Natural killer cell treated with Interleukin-12 subunit alpha and Interleukin-12 subunit beta and Interleukin-15 and Interleukin-18, amount 100 ng/mL, for 72 hours (primary cell): ENCODE results near the gene SH3BP1. TPM values are rescaled to one million over a fixed set of nuclear protein-coding genes. Genes with fewer than 3 reads are reported as not detected.
"Not testable (repeated sequence)": the region's sequence is repeated elsewhere in the genome, so short reads cannot be mapped to it uniquely, and the experiment has no call there.

Experiments used
- ATAC-seq, 2 donors: fragments of 150-1000 bp; cut with Tn5 transposase in 1 of 2; sonication (Bioruptor Pico), chemical (Tn5 transposase) in 1 of 2; 2 replicates each; pipeline ENCODE4 v1.10.0; 2021
- DNase-seq: peaks from one replicate; pipeline ENCODE4 v3.0.0; 2022; ENCODE audit warnings: low spot score
- H3K27ac Mint-ChIP-seq, 2 donors: 1 replicate in 1 of 2; 2 replicates in 1 of 2; pipeline ENCODE4 v1.8.0; 2022; ENCODE audit warnings: mixed read lengths in 2 of 2, mild to moderate bottlenecking in 1 of 2, moderate library complexity in 1 of 2
- H3K27me3 Mint-ChIP-seq, 2 donors: 1 replicate in 1 of 2; 2 replicates in 1 of 2; pipeline ENCODE4 v1.8.0; 2022; ENCODE audit warnings: mixed read lengths in 2 of 2
- H3K36me3 Mint-ChIP-seq: one replicate; pipeline ENCODE4 v1.8.0; 2022; ENCODE audit warnings: mixed read lengths
- H3K4me1 Mint-ChIP-seq, 2 donors: 1 replicate in 1 of 2; 2 replicates in 1 of 2; pipeline ENCODE4 v1.8.0; 2022; ENCODE audit warnings: low read depth in 2 of 2, mixed read lengths in 2 of 2, mild to moderate bottlenecking in 1 of 2
- H3K4me3 Mint-ChIP-seq: one replicate; pipeline ENCODE4 v1.8.0; 2022; ENCODE audit warnings: mixed read lengths
- H3K9me3 Mint-ChIP-seq: 2 replicates; pipeline ENCODE4 v1.8.0; 2022; ENCODE audit warnings: mixed read lengths
- total RNA-seq, 2 donors: library from RNA; stranded (reverse); gene quantifications; one replicate each; pipeline ENCODE4 v1.2.3, GENCODE V29; 2022

Gene SH3BP1
- total RNA-seq, 2 donors from 2014 or later = 160 to 229 TPM

- ATAC-seq (no peak), DNase-seq (no peak)
- Mint-ChIP-seq H3K27me3 (no peaks in the 10 kb centered on the region), H3K4me1 (no peaks in the 10 kb centered on the region), H3K4me3 (no peak overlapping the region), H3K27ac (no peak overlapping the region), H3K9me3 (no peaks in the 10 kb centered on the region), H3K36me3 (no peaks in the 10 kb centered on the region)
Observed at GRCh38 chr22:37650463-37651136, 11.1 kb downstream of the SH3BP1 start.

DNA sequence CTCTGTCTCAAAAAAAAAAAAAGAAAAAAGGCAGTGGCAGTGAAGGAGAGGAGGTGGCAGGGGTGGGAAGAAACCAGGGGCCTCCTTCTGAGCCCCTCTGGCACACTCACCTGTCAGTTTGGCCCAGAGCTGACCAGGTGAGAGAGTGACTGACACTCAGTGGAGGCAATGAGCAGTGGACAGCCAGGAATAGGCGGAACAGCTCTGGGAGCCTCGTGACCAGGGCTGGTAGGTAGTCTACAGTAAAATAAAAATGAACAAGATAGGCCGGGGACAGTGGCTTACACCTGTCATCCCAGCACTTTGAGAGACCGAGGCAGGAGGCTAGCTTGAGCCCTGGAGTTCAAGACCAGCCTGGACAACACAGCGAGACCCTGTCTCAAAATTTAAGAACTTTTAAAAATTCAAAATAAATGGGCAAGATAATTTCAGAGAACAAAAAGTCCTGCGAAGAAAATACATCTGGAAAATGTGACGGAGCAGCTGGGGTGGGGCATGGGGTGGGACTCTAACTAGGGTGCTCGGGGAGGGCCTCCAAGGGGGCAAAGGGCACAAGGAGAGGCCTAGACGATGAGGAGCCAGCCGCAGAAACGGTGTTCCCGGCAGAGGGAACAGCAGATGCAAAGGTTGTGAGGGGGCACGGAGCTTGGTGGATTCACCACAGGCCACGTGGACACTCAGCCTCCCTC lies 15.2 kb downstream of the SH3BP1 start:
- Mint-ChIP-seq H3K4me1 (peaks cover 17 to 18% of the 10 kb centered on the region in 2 donors), H3K27ac (peak overlapping the region in 1 of 2 donors; percentile 47), H3K36me3 (no peaks in the 10 kb centered on the region)

GRCh38 chr22:37655252-37655563 lies 15.7 kb downstream of the SH3BP1 start:
- Mint-ChIP-seq H3K36me3 (no peaks in the 10 kb centered on the region), H3K9me3 (no peaks in the 10 kb centered on the region), H3K4me1 (peaks cover 22 to 23% of the 10 kb centered on the region in 2 donors), H3K27ac (no peak overlapping the region), H3K27me3 (no peaks in the 10 kb centered on the region), H3K4me3 (no peak overlapping the region)
- ATAC-seq = no peak
- DNase-seq = no peak

More for the DNA sequence above, 15.2 kb downstream of the SH3BP1 start:
- DNase-seq (no peak), ATAC-seq (no peak)
- Mint-ChIP-seq H3K4me3 (no peak overlapping the region), H3K27me3 (no peaks in the 10 kb centered on the region), H3K9me3 (no peaks in the 10 kb centered on the region)

GRCh38 chr22:37656583-37656982 lies 17.1 kb downstream of the SH3BP1 start:
- not testable (repeated sequence) for H3K27me3 Mint-ChIP-seq, DNase-seq, H3K4me3 Mint-ChIP-seq, H3K9me3 Mint-ChIP-seq, H3K36me3 Mint-ChIP-seq, ATAC-seq
- H3K4me1 Mint-ChIP-seq = peaks cover 33 to 35% of the 10 kb centered on the region in 2 donors
- peak overlapping the region; percentile 62 to 68 for H3K27ac Mint-ChIP-seq

DNA sequence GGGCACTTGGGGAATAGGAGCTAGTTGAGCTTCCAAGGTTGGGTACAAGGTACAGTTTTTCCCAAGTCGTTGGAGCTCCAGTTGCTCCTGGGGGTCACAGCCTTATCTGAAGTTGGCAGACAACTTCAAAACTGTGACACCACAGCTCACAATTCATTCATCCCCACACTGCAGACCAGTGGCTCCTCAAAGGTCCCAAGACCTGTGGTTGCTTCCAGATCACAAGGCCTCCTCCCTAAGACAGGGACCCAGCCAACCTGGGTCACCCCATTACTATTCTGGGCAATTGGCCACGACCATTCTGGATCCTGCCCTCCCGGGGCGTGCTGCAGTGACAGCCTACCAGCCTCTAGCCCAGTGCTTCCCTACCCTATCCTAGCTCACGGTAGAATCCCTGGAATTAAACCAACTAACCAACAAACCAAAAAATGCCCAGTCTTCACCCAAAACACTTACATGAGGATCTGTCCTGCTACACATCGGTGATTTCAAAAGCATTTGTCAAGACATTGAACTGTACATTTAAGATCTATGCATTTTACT lies 18.2 kb downstream of the SH3BP1 start:
- Mint-ChIP-seq H3K36me3 (no peaks in the 10 kb centered on the region), H3K27me3 (no peaks in the 10 kb centered on the region)
- DNase-seq = no peak

GRCh38 chr22:37658133-37659065 lies 18.9 kb downstream of the SH3BP1 start, which contains the start of gene PDXP:
Gene PDXP (plus strand): TSS chr22:37658723. CDS start chr22:37658783, 60 bp downstream.
- H3K27ac Mint-ChIP-seq = peak within 1 kb of the TSS; percentile 77 to 95
- H3K36me3 Mint-ChIP-seq = no peaks in the 10 kb centered on the region
- H3K27me3 Mint-ChIP-seq = no peaks in the 10 kb centered on the region
- peak within 1 kb of the TSS; percentile 91 for H3K4me3 Mint-ChIP-seq
- ATAC-seq = peak; percentile 96 to 98
- H3K4me1 Mint-ChIP-seq = peaks cover 40% of the 10 kb centered on the region in 2 donors
- no peaks in the 10 kb centered on the region for H3K9me3 Mint-ChIP-seq
- DNase-seq = peak; percentile 99

More for the DNA sequence above, 18.2 kb downstream of the SH3BP1 start:
- ATAC-seq = no peak
- Mint-ChIP-seq H3K9me3 (no peaks in the 10 kb centered on the region), H3K4me1 (peaks cover 40% of the 10 kb centered on the region in 2 donors), H3K27ac (peak overlapping the region; percentile 77 to 95), H3K4me3 (peak overlapping the region; percentile 84)

- peaks cover 40% of the 10 kb centered on the region in 2 donors for H3K4me1 Mint-ChIP-seq
Observed at GRCh38 chr22:37659066-37659896, 19.8 kb downstream of the SH3BP1 start.

GRCh38 chr22:37659897-37660708 lies 20.6 kb downstream of the SH3BP1 start:
- Mint-ChIP-seq H3K27ac (peak overlapping the region; percentile 49 to 77), H3K4me3 (peak overlapping the region; percentile 91), H3K27me3 (no peaks in the 10 kb centered on the region), H3K4me1 (peaks cover 40% of the 10 kb centered on the region in 2 donors), H3K36me3 (no peaks in the 10 kb centered on the region), H3K9me3 (no peaks in the 10 kb centered on the region)
- no peak for ATAC-seq
- DNase-seq = no peak

More at GRCh38 chr22:37659066-37659896, 19.8 kb downstream of the SH3BP1 start:
- DNase-seq (no peak), ATAC-seq (peak in 1 of 2 donors; percentile 10)
- H3K27ac Mint-ChIP-seq = peak overlapping the region; percentile 49 to 77
- H3K9me3 Mint-ChIP-seq = no peaks in the 10 kb centered on the region
- H3K4me3 Mint-ChIP-seq = peak overlapping the region; percentile 91
- H3K36me3 Mint-ChIP-seq = no peaks in the 10 kb centered on the region
- no peaks in the 10 kb centered on the region for H3K27me3 Mint-ChIP-seq

DNA sequence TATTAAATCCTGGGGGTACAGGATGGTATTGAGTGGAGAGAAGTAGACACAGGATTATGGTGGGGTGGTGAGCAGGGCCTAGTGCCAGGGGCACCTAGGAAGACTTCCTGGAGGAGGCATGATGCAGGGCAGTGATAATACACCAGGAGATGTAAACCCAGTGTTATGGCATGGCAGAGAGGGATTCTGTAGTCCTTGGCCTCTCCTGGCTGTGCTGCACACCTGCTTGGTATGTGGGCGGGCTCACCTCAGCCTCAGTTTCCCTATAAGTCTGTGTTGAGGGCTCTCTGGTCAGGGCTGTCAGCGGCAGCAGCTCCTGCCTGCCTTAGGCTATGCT lies 21.2 kb downstream of the SH3BP1 start:
- Mint-ChIP-seq H3K4me3 (peak overlapping the region; percentile 91), H3K27ac (peak overlapping the region; percentile 49 to 77), H3K36me3 (no peaks in the 10 kb centered on the region), H3K9me3 (no peaks in the 10 kb centered on the region), H3K27me3 (no peaks in the 10 kb centered on the region), H3K4me1 (peaks cover 40% of the 10 kb centered on the region in 2 donors)
- DNase-seq (no peak), ATAC-seq (no peak)

- Mint-ChIP-seq H3K27ac (peak overlapping the region in 1 of 2 donors; percentile 28), H3K9me3 (no peaks in the 10 kb centered on the region), H3K4me1 (peaks cover 37 to 42% of the 10 kb centered on the region in 2 donors), H3K27me3 (no peaks in the 10 kb centered on the region), H3K4me3 (peak overlapping the region; percentile 91), H3K36me3 (no peaks in the 10 kb centered on the region)
- ATAC-seq (no peak), DNase-seq (no peak)
Observed at GRCh38 chr22:37661160-37661924, 21.9 kb downstream of the SH3BP1 start.

- H3K9me3 Mint-ChIP-seq = no peaks in the 10 kb centered on the region
- peak overlapping the region; percentile 21 to 47 for H3K27ac Mint-ChIP-seq
- H3K4me3 Mint-ChIP-seq = peak overlapping the region; percentile 15
- DNase-seq (no peak), ATAC-seq (no peak)
- no peaks in the 10 kb centered on the region for H3K27me3 Mint-ChIP-seq
- no peaks in the 10 kb centered on the region for H3K36me3 Mint-ChIP-seq
- H3K4me1 Mint-ChIP-seq = peaks cover 34 to 45% of the 10 kb centered on the region in 2 donors
Observed at GRCh38 chr22:37662039-37662438, 22.6 kb downstream of the SH3BP1 start.
